HG03039 (cell line): ENCODE results near the gene CENPQ.

Experiments used
- ATAC-seq: cut with Tn5 transposase; IDR thresholded peaks from one replicate; pipeline ENCODE4 v1.9.1; 2021; ENCODE audit warnings: mild to moderate bottlenecking, moderate library complexity; ENCODE audit not compliant: unreplicated experiment

The CENPQ gene

DNA sequence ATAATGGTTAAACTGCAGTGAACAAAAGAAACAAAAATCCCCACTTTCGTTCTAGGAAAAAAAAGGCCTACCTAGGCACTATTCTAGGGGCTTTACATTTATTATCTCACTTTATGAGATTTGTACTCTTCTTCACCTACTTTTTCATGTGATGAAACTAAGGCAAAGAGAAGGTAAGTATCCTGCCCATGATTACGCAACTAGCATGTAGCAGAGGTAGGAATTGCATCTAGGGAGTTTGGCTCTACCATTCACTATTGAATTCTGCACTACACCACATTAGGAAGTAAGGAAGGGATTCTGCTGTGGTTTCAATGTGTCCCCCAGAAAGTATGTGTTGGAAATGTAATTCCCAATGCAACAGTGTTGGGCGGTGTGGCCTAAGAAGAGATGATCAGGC is 75.9 kb downstream of the CENPQ start:
- ATAC-seq = no peak

DNA sequence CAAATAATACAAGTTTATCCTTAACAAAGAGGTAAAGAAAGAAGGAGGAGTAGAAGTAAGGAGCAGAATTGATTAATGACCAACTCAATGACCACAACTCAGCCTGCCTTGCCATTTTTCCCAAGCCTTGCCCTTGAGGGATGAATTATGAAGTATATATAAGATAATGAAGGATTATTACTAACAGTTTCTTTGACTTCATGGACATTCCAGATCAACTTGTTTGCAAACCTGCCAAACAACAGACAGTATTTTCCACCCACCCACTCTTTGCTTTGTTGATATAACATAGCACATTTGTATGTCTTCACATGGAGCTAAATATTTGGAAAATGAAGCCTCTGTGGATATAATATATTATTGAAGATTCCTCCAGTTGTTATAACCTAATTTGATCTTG is 77.4 kb downstream of the CENPQ start:
- no peak for ATAC-seq

DNA sequence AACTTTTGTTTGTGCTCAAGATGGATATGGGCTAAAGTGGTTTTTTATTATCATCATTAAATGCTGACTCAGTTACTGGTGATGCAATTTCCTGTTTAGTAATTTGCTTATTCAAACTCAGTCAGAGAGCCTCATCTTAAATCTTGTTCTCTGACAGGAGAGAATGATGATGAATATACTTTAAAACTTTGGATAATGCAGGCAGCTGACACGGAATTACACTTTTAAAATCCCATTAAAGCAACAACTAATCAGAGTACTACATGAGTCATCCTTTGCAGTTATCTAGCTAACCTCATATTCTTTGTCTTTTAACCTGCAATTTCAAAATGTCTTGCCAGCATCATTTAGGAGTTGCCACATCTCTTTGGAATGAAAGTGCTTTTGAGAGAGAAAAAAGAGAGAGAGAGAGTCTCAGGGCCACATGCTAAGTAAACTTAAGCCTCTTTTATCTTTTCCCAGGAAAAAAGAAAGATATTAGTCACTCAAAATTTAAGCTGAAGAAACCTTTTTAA is 78.1 kb downstream of the CENPQ start:
- no peak for ATAC-seq

- ATAC-seq = no peak
These were observed 78.8 kb downstream of the CENPQ start for GRCh38 chr6:49541936-49542335.
